Fibroblast of skin of abdomen (primary cell): Measurements from ENCODE around the gene TFEB.

Experiments
- DNase-seq: peaks from one replicate; pipeline ENCODE4 v3.0.0-alpha.2; 2013

The TFEB gene

DNA sequence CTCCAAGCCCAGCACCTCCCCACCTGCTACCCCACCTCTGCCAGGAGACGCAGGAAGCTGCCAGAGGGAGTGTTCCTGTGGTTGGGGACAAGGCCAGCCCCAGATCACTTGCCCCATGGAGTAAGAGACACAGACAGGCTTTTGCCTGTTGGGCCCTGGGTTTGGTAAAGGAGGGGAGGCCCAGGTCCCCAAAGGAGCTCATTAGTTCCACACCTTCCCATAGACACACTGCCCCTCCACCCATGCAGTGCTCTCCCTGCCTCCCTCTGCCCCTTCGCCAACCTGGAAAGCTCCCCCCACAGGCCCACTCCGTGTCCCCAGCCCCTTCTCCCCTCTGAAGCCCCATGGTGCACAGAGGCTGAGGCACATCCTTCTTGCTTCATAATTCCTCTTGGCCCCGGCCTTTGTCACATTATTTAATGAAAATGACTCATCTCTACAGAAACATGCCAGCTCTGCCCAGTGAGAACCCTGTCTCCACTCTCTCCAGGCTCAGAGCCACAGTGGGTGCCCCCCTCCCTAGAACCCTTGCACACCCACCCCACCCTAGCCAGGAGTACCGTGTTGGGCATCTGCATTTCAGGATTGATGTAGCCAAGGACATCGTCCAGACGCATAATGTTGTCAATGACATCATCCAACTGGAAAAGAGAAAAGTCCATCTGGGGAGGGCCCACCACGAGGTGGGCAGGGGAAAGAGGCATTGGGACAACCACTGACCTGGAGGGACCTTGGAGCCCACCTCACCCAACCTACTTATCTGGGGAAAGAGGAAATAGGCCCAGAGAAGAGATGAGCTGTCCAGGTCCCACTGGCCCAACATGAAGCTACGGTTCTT, 46.0 kb downstream of the TFEB start:
- DNase-seq, result no peak

DNA sequence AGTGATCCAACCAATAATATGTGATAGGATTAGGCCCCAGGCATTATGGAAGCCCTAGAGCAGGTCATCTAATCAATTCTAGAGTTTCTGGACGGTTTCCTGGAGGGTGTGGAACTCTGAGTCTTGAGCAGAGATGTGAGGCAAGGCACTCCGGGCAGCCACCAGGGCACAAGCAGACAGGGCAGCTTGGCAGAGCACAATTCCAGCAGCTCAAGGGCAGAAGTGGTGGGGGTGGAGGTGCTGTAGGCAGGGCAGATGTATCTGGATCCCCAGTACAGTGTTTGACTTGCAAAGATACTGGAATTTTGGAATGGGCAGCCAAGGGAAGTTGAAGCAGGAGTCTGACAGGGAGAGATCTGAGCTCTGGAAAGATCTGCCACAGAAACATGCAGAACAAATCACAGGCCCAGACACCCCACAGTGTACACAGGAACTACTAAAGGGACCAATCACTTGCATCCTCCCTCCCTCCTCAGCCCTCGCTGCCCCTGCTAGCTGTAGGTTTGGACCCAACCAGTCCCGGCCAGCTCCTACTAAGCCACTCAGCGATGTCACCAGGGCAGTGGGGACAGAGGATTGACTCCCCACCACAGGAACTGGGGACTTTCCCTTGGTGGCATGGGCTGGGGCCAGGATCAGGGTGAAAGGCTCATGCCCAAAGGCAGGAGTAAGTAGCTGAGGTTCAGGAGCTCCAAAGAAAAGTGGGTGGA, 47.0 kb downstream of the TFEB start:
- no peak for DNase-seq

DNA sequence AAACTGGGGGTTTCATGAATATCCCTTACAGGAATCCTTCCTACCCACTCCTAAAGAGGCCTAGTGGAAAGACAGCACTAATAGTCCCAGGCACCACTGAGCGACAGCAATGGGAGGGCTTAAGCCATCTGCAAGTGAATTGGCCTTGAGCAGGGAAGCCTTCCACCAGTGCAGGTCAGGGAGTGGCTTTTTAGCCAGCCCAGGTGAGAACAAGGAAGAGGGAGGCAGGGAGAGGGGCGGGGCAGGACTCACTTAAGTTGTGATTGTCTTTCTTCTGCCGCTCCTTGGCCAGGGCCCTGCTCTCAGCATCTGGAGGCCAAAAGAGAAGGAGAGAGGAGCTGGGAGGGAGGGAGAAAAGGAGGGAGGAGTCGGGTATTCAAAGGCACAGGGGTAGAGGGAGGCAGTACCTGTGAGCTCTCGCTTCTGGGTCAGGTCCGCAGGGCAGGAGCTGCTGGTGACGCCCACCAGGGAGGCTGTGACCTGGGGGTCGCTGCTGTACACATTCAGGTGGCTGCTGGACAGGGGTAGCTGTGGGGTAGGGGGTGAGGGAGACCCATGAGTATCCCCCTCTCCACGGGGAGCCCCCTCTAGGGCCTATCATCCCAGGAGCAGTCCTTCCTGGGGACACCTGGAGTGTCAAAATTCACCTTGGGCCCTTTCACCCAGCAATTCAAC, 47.8 kb downstream of the TFEB start:
- DNase-seq, result no peak

DNA sequence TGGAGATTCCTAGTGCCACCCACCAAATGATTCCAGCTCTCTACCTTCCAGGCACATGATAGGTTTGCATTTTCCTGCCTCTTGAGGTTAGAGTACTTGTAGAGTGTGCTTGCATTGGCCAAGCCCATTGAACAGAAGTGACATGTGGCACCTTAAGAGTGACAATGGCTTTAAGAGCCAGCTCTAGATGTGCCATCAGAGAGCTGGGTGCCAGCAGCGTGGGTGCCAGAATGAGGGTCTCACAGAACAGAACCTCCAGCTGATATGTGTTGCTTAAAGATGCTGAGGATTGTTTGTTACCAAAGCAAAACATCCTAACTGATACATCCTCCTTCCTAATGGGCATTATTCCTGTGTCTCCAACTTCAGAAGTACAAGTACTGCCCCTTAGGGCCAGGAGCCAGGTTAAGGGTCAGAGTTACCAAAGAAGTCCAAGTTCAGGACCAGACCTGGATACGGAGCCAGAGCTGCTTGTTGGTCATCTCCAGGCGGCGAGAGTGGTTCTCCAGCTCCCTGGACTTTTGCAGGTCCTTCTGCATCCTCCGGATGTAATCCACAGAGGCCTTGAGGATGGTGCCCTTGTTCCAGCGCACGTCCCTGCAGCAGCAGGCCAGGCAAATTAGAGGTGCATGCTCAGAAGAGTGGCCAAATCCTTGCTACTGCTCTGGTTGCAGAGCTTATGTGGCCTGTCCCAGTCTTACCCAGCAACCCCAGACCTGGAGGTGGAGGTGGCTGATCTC, 49.6 kb downstream of the TFEB start:
- no peak for DNase-seq

DNA sequence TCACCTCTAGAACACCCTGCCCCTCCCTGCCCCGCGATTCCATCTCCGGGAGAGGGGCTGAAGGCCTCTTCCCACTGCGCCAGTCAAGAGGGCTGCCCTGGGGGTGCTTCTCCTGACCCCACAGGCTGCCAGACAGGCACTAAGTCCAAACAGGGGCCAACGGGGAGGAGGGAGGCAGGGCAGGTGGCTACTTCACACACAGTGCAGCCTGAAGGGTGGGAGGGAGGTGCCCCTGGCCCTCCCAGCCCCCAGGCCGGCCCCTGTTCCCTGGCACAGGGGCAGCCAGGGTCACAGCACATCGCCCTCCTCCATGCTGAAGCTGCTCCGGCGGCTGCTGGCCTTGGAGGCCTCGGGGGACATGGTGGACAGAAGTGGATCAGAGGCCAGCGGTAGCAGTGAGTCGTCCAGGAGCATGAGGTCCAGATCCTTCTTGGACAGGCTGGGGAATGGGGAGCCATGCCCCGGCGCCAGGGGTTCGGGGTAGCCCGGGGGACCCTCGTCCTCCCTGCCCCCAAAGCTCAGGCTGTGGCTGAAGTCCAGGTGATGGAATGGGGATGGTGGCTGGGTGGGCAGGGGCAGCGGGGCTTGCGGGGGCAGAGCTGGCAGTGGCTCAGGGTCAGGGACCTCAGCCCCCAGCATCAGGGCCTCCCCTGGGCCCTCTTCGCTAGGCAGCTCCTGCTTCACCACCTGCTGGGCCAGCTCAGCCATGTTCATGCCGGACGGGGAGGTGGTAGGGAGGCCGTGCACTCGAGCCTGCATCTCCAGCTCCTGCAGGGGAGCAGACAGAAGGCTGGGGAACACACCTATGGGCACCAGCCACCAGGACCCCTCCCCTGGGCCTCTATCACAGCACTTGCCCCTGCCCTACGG, 50.9 kb downstream of the TFEB start:
- DNase-seq, result no peak

DNA sequence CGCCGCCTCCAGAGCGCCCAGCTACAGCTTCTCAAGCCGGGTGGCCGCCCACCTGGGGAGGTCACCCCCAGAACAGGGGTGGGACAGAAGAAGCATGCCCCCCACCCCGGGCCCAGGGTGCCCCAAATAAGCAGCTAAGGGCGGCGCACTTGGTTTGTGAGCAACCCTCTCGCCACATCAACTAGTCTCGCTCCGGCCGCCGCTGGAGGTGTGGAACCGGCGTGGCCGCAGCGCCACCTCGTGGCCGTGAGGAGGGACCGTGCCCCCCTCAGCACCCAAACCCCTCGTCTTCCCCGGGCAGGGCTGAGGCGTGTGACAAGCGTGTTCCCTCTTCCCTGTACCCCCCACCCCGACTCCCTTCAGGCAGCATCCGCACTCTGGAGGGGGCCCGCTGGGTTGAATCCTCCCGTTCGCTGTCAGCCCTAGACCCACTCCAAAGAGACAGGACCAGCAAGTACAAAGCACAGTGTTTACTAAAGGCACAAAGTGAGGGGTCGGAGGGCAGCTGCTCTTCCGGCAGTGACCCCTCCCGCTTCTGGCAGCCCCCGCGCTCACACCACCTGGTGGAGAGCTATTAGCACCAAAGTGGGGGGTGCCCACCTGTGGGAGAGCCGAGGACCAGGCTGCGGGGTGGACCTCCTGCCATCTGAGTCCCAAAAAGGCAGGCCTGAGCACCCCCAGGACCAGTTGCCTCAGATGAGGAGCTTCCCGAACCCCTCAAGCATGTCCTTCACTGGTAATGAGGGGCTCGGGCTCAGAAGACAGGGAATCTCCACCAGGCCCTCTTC, 51.7 kb downstream of the TFEB start:
- DNase-seq, result peak; percentile 71

DNA sequence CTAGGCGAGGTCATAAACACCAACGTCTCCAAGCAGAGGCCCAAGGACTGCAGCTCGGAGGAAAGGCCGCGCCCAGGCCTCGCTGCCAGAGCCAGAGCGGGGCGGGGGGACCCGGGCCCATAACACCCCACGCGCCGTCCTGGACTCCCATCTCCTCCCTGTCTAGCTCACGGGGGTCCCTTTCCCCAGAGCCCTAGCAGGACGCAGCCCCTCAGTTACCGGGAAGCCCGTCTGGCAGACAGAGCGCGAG, 52.2 kb downstream of the TFEB start:
- DNase-seq, result no peak

DNA sequence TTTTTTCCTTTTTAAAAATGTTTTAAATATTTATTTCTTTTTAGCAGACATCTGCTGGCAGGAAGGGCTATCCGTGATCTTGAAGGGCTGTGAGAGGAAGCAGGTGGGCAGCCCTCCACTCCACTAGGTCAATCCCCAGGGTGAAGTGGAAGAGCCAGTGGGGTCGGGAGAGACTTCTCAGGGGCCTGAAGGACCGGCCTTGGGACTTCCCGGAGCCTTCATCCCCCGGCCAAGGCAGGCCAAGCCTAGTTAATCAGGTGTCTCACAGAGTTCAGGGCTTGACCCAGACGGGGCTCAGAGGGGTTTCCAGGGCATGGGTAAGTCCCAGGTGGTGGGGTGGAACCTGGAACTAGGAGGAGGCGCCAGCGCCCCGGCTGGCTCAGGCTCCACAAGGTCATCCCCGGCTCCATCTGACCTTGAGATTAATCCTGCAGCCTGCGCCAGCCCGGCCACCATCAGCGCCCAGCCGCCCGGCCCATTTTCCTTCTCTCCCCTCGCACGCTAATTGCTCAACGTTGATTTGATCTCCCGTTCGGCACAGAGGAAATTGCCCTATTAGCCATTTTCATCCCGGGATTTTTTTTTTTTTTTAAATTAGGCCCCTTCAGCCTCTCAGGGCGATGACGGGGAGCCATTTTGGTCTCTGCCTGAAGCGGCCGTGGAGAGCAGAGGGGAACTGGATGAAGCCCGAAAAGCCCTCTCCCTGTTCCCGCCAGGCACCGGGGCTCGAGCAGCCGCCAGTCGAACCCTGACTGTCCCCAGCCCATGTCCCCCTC, 52.7 kb downstream of the TFEB start:
- DNase-seq, result no peak

DNA sequence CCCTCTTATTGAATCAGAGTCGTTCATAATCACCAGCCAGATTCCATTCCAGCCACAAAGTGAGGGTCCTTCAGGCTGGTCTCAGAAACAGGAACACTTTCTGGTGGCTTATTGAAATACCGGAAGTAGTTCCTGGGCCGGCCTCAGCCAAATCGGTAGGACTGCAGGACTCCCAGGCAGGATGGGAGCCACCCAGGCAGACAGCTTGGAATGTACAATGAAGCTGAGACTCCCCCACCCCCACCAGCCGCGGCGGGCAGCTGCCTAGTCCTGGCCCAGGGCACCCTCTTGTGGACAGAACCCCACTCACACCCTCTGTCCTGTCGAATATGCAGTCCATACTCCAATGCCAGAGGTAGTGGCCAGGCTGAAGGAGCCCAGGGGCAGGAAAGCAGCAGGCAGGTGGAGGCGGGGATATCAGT, 53.3 kb downstream of the TFEB start:
- peak; percentile 93 for DNase-seq

DNA sequence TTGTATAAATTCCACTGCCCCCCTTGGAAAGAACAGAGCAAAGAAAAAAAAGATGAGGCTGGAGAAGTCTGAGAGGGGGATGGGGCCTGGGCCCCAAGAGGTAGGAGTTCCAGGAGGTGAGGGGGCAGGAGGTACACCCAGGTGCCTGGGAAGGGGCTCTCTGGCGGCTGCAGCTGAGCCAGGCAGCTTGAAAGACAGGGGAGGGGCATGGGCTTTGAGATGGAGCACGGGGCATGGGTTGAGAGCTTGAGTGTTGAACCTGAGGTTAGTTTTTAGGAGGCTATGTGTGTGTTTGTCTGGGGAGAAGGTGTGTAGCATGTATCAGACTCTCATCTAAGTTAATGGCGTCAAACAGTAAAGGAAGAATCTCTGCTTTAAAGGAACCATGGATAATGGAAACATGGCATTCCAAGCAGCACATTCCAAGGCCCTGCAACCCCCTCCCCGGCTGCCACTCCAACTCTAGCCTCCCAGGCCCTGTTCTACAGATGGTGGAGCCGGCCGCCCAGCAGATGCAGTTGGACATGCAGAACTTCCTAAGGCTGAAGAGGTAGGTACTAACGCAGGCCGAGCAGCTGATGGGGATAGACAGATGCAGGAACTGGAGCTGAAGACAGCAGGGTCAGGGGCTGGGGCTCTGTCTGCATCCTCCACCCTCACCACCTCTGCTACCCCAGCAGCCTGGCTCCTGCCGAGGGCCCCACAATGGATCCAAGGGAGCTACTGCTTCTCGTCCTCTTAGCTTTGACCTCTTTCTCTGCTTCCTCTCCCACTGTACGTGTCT, 55.0 kb downstream of the TFEB start:
- DNase-seq, result no peak

DNA sequence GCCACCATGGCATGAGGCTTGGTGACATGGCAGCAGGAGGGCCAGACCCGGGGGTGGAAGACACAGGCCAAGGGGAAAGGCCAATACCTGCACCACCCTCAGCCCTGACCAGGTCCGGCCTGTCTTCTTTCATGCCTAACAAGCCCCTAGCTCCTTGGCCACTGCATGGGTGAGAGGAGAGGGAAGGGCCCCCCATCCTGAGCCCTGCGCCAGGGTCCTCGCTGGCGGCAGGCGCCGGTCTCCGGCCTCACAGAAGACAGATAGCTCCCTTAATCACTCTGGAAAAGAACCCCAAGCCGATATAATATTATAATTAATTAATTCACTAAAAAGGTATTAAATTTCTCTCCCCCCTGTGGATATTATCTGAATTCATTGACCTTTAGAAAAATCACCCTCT, 55.7 kb downstream of the TFEB start:
- DNase-seq, result no peak

DNA sequence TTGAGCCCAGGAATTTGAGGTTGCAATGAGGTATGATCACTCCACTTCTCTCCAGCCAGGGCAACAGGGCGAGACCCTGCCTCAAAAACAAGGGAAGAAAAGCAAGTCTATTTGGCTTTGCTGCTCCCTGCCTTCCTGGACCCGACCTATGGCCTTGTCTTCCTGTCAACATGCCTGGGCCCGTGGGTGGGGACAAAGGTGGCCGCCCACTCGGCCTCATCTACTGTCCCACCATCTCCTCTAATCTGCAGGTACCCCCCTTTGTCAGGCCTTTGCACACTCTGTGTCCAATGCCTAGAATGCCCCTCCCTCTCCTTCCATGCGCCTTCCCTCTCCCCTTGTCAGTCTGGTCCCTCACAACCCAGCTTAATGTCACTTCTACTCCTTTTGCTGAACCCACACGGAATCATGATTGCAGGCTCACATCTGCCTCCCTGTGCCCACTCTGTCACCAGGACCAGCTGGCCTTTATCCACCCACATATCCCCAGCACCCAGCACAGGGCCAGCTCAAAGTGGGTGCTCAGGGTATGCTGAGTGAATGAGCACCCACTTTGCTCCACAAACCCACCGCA, 56.8 kb downstream of the TFEB start:
- DNase-seq, result no peak

DNA sequence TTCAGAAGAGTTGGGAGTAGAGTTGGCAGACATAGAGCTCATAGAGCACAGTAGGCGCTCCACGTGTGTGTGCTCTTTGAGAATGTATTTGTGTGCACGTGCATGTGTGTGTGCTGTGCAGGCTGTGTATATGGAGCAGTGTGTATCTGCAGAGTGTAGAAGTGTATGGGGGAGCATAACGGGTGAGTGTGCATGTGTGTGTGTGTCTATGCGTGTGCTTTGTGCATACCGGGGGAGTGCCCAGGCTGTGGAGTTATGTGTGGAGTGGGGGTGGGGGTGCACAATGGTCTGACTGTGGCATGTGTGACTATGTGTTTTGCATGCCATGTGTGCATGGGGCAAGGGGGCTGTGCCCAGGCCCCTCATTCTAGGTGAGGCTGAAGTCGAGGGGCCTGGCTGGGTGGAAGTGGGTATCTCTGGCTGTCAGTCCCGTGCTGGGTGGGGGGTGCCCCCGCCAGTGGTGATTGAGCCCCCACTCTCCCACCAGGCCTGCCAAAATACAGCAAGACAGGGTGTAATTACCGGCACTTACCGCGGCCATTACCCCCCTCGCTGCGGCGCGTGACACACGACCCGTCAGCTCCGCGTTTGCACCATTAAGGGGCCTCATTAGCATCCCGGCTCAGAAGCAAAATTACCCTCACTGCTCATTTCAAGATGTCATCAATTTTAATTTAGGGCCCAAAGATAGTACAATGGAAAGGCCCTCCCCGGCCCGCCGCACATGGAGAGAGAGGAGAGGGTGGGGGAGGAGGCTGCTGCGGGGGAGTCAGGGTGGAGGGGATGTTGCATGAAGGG, 58.1 kb downstream of the TFEB start:
- no peak for DNase-seq

DNA sequence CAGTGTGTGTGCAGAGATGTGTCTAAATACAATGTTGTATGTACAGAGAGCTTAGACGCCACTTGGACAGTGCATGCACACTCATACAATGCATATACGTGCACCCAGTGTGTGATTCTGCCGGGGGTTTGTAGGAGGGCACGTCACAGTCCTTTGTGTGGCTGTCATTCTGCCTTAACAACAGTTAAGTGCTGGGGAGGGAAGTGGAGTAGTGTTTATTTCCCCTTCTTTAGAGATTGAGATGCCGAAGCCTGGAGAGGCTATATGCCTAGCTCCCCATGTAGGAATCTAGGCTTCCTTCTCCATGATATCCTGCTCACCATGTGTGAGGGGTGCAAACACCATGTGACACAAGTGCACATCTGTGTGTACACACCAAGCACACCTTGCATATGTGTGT, 59.0 kb downstream of the TFEB start:
- DNase-seq, result no peak

DNA sequence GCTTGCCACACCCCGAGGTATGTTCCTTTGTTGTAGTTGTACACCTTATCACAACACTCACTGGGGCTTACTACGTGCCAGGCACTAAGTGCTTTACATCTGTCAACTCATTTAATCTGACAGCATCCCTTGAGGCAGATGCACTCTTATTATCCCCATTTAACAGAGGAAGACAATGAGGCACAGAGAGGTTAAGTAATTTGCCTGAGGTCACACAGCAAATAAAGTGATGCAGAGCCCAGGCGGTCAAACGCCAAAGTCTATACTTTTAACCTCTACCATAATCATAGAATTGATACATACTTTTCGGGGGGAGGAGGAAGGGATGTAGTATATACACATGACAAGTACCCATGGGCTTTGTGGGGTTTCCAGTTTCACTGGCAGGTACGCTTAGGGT, 59.4 kb downstream of the TFEB start:
- no peak for DNase-seq

DNA sequence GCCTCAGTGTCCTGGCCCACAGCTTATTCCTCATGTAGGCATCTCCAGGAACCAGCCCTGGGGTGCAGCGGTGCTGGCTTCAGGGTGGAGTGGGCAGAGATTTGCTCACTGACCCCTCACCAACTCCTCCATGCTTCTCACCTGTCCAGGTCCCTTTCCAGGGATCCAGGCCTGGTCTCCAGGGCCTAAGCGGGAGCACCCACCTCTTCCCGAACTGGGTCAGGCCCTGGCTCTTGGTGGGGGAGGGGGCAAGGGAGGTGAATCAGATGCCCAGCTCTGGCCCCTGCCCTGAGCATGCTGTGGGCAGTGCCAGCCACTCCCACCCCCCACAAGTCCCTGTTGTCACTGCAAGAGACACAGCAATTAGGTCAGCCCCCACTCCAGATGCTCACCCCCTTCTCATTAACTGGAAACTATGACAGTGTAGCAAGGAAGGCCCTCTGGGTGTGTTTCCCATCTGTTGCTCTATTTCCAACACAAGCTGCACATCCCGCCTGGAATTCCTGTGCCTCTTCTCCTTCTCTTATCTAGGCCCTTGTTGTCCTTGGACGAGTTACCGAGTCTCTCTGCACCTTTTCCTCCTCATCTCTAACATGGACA, 60.1 kb downstream of the TFEB start:
- DNase-seq, result no peak

DNA sequence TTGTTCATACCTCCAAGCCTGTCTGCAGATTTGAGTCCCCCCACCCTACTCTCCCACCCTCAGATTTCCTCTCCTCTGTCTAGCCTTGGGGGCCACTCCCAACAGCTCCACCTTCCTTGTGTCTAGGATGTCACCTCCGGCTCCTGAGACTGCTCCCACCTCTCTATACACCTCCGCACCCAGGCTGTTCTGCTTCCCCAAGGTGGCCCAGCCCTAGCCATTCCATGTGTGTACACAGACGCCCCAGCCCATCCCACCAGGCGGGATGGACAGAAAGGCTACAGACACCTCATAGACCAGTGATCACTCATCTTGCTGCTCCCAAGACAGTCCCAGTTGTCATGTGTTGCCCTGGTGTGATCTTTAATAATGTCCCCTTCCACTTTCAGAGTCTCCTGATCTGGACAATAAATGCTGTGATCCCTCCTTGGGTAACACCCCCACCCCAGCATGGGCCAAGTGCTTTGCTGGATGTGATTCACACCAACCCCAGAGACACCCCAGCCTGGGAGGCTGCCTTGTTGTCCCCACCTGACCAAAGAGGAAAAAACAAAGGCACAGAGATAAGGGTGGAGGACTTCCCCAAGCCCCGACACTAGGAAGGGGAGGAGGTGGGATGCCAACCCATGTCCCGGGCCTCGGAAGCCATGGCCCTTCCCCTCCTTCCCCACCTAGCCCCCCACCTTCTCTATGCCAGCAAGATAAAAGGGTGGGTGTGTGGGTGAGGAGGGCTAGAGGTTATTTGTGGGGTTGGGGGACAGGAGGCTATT, 61.0 kb downstream of the TFEB start:
- no peak for DNase-seq
